ENCODE data around the gene C1QTNF3. TPM values are rescaled to one million over a fixed set of nuclear protein-coding genes. Genes with fewer than 3 reads are reported as not detected.

The C1QTNF3 gene
- total RNA-seq, 4 donors from 2014 or later, result 4.8 to 32.8 (median 18.1) TPM

GRCh38 chr5:34053133-34053532 lies 10.1 kb upstream of the C1QTNF3 start:
- Histone ChIP-seq H3K9me3 (no peaks in the 10 kb centered on the region), H3K4me1 (peaks cover 0 to 10% (median 0%) of the 10 kb centered on the region in 4 donors), H3K36me3 (peaks cover 0 to 23% (median 0%) of the 10 kb centered on the region in 4 donors), H3K4me3 (no peak overlapping the region), H3K27ac (replicated peaks in 1 of 4) (no peak overlapping the region), H3K27me3 (no peaks in the 10 kb centered on the region)
- no peak for DNase-seq (ENCODE audit: extremely low spot score)
- TF ChIP-seq CTCF (IDR thresholded peaks at IDR 0.05) (no peak), POLR2AphosphoS5 (IDR thresholded peaks at IDR 0.05) (no peak), EP300 (IDR thresholded peaks at IDR 0.05) (no peak), POLR2A (IDR thresholded peaks at IDR 0.05; ENCODE audit: low read depth) (no peak)
- 77% methylated on average over 2 of the region's 2 CpGs for whole genome bisulfite sequencing
- intact Hi-C loops (cut with DNase I), result no loop called here

GRCh38 chr5:34051374-34051980 lies 8.5 kb upstream of the C1QTNF3 start:
- TF ChIP-seq POLR2A (IDR thresholded peaks at IDR 0.05; ENCODE audit: low read depth) (no peak), EP300 (IDR thresholded peaks at IDR 0.05) (no peak)
- no peak for DNase-seq (ENCODE audit: extremely low spot score)
- intact Hi-C loops (cut with DNase I), result no loop called here

GRCh38 chr5:34047774-34048572 lies 5.0 kb upstream of the C1QTNF3 start:
- H3K4me1 ChIP-seq, result peaks cover 10 to 27% (median 23%) of the 10 kb centered on the region in 4 donors
- DNase-seq (ENCODE audit: extremely low spot score), result no peak
- no peaks in the 10 kb centered on the region for H3K9me3 ChIP-seq
- no peak overlapping the region for H3K27ac ChIP-seq (replicated peaks in 1 of 4)
- TF ChIP-seq POLR2A (IDR thresholded peaks at IDR 0.05; ENCODE audit: low read depth) (no peak), EP300 (IDR thresholded peaks at IDR 0.05) (no peak), CTCF (IDR thresholded peaks at IDR 0.05) (no peak), POLR2AphosphoS5 (IDR thresholded peaks at IDR 0.05) (no peak)
- peaks cover 0 to 22% (median 0%) of the 10 kb centered on the region in 4 donors for H3K36me3 ChIP-seq
- no peaks in the 10 kb centered on the region for H3K27me3 ChIP-seq
- intact Hi-C loops (cut with DNase I), result no loop called here
- no peak overlapping the region for H3K4me3 ChIP-seq

More at GRCh38 chr5:34051374-34051980, 8.5 kb upstream of the C1QTNF3 start:
- no peaks in the 10 kb centered on the region for H3K9me3 ChIP-seq
- peaks cover 0 to 22% (median 0%) of the 10 kb centered on the region in 4 donors for H3K36me3 ChIP-seq
- H3K27me3 ChIP-seq, result no peaks in the 10 kb centered on the region
- H3K27ac ChIP-seq (replicated peaks in 1 of 4), result no peak overlapping the region
- WGBS, result 74% methylated on average over 4 of the region's 4 CpGs
- H3K4me1 ChIP-seq, result peaks cover 0 to 10% (median 0%) of the 10 kb centered on the region in 4 donors
- no peak overlapping the region for H3K4me3 ChIP-seq

GRCh38 chr5:34047143-34047542 lies 4.1 kb upstream of the C1QTNF3 start:
- no peak for DNase-seq (ENCODE audit: extremely low spot score)
- Histone ChIP-seq H3K27me3 (no peaks in the 10 kb centered on the region), H3K27ac (replicated peaks in 1 of 4) (no peak overlapping the region), H3K4me3 (no peak overlapping the region), H3K36me3 (peaks cover 0 to 22% (median 0%) of the 10 kb centered on the region in 4 donors), H3K9me3 (no peaks in the 10 kb centered on the region), H3K4me1 (peaks cover 17 to 34% (median 27%) of the 10 kb centered on the region in 4 donors)
- TF ChIP-seq POLR2AphosphoS5 (IDR thresholded peaks at IDR 0.05) (no peak), EP300 (IDR thresholded peaks at IDR 0.05) (no peak), CTCF (IDR thresholded peaks at IDR 0.05) (no peak), POLR2A (IDR thresholded peaks at IDR 0.05; ENCODE audit: low read depth) (no peak)
- 84% methylated on average over 4 of the region's 4 CpGs for WGBS
- intact Hi-C loops (cut with DNase I), result no loop called here

- Histone ChIP-seq H3K4me1 (peaks cover 17 to 41% (median 30%) of the 10 kb centered on the region in 4 donors), H3K9me3 (no peaks in the 10 kb centered on the region), H3K36me3 (peaks cover 0 to 16% (median 0%) of the 10 kb centered on the region in 4 donors), H3K4me3 (no peak overlapping the region), H3K27ac (replicated peaks in 1 of 4) (no peak overlapping the region), H3K27me3 (no peaks in the 10 kb centered on the region)
- no peak for TF ChIP-seq CTCF (IDR thresholded peaks at IDR 0.05)
- TF ChIP-seq POLR2AphosphoS5 (IDR thresholded peaks at IDR 0.05), result no peak
- TF ChIP-seq EP300 (IDR thresholded peaks at IDR 0.05), result no peak
- TF ChIP-seq POLR2A (IDR thresholded peaks at IDR 0.05; ENCODE audit: low read depth), result no peak
- intact Hi-C loops (cut with DNase I), result no loop called here
- DNase-seq (ENCODE audit: extremely low spot score), result no peak
Measured at GRCh38 chr5:34045996-34046395, 3.0 kb upstream of the C1QTNF3 start.

Data from esophagus muscularis mucosa (tissue), 4 donors.